ENCODE measurements around the gene LSP1. TPM values are rescaled to one million over a fixed set of nuclear protein-coding genes. Genes with fewer than 3 reads are reported as not detected.

LSP1 gene
- total RNA-seq, 1 donor: 79.4 TPM

DNA sequence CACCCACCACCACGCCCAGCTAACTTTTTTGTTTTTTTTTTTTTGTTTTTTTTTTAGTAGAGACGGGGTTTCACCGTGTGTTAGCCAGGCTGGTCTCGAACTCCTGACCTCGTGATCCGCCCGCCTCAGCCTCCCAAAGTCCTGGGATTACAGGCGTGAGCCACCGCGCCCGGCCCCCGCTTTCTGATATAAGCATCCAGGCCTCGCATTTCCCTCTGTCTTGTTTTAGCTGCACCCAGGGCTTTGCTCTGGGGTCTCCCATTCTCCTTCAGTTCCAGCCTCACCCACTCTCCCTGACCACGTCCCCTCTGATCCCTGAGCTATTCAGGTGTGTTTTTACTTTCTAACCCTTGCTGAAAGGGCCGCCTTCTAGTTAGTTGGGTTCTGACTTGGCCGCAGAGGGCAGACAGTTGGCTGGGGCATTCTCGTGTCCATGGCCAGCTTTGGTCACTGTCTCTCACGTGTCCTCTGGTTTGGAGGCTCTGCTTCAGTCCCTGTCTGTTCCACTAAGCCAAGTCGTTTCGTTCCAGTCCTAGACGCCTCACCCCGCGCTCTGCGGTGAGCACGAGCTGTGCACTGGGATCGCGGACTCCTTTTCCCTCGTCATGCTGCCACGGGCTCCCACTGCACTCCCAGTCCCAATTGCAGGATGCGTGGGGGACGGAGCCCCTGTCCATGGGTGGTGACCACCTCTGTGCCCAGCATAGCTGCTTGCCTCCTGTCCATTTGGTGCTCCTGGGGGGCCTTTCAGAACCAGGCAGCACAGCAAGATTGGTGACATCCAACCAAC lies 60.6 kb downstream of the LSP1 start:
- no peak for DNase-seq (ENCODE audit: low read depth in 2 of 3, low spot score in 2 of 3)

DNA sequence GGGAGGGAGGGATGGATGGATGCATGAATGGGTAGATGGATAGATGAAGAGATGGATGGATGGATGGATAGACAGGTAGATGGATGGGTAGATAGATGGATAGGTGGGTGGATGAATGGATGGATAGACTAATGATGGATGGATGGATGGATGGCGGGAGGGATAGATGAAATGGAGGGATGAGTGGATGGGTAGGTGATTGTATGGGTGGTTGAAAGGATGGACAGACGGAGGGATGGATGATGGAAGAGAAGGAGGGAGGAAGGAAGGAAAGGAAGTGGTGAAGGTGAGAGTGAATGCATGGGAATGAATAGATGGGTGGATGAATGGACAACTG lies 62.9 kb downstream of the LSP1 start:
- no peak for DNase-seq (ENCODE audit: low read depth in 2 of 3, low spot score in 2 of 3)

DNA sequence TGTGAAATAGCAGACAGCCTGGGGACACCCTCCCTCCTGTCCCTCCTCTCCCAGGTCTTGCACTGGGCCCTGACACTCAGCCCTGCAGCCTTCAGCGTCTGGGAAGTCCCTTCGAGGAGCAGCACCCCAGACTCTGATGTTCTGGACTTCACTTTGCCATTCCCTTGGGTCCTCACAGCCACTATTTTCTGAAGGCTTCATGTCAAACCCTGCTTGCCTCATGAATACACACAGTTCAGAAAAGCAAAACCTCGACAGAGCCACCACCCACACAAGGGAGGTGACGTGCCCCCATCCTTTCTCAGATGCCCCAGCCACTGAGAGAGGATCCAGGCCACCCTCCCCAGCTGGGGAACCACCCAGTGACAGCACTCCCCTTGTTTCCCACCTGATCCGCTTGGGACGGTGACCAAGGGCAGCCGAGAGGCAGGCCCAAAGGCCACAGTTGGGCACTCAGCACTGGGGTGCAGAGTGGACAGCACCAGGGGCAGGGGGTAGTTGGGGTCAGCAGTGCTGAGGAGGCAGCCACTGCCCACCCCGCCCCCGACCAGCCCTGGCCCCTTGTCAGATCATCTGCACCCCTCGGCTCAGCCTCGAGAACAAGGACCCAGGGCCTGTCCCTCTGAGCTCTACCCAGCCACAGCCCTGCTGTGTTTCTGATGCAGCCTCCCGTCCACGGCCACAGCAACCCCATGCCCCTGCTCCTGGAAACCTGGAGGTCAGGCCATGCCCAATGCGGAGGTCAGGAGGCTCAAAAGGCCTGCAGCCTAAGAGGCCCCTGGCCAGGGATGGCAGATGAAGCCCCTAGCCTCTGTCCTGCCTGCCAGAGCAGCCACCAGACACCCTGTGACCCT lies 63.5 kb downstream of the LSP1 start:
- no peak for DNase-seq (ENCODE audit: low read depth in 2 of 3, low spot score in 2 of 3)

DNA sequence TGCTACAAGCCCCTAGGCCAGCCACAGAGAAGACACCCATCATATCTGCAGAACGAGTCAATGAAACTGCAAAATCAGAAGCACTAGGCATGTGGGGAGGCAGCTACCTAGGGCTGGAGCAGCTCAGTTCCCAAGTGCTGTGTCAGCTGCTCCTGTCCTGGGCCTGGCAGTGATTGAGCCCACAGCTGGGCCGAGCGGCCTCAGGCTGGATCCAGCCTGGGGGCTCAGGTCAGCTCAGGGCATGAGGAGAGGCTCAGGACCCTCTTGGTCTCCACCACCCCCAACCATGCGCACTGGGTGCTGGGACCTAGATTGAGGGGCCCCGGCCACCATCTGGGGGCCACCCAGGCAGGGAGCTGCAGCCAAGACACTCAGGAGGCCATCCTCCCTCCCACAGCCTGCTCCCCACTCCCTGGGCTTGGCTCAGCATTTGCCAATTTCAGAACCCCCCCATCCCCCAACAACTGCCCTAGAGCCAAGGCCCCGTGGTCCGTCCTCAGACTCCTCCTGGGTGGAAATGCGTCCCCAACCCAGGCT lies 64.2 kb downstream of the LSP1 start:
- DNase-seq (ENCODE audit: low read depth in 2 of 3, low spot score in 2 of 3): no peak

DNA sequence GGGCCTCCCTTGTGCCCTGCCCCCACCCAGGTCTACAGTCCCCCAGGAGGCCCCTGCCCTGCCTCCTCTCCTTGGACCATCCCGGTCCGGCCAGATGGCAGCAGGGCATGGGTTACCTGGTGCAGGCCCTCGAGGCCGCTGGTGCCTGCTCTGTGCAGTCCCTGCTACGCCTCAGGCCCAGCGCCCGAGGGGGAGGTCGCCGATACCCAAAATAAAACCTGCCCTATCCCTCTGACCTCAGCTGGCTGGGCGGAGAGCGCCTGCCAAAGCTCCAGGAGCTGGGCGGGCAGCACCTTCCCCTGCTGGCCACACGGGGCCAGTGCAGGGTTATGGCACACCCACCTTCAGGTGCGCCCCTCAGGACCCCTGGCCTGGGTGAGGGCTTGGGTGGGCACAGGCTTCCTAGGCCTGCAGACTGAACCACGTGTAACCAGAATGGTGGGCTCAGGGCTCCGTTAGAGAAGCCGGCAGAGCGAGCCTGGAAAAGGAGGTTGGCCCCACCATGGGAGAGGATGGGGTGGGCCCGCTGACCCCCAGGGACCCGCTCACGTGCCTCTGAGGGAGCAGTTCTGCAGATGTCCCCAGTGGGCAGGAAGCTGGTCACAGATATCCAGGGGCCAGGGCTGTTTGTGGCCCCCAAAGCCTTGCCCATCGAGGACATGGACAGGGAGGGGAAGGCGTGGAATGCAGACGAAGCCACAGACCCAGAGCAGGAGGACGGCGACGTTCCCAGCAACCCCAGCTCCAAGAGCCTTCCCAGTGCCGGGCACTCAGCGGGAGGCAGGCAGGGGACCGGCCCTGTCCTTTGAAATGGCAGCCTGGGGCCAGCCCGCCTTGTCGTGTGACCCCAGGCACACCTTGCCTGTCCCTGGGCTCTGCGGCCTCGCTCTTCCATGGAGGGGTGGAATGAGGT lies 64.9 kb downstream of the LSP1 start:
- no peak for DNase-seq (ENCODE audit: low read depth in 2 of 3, low spot score in 2 of 3)

DNA sequence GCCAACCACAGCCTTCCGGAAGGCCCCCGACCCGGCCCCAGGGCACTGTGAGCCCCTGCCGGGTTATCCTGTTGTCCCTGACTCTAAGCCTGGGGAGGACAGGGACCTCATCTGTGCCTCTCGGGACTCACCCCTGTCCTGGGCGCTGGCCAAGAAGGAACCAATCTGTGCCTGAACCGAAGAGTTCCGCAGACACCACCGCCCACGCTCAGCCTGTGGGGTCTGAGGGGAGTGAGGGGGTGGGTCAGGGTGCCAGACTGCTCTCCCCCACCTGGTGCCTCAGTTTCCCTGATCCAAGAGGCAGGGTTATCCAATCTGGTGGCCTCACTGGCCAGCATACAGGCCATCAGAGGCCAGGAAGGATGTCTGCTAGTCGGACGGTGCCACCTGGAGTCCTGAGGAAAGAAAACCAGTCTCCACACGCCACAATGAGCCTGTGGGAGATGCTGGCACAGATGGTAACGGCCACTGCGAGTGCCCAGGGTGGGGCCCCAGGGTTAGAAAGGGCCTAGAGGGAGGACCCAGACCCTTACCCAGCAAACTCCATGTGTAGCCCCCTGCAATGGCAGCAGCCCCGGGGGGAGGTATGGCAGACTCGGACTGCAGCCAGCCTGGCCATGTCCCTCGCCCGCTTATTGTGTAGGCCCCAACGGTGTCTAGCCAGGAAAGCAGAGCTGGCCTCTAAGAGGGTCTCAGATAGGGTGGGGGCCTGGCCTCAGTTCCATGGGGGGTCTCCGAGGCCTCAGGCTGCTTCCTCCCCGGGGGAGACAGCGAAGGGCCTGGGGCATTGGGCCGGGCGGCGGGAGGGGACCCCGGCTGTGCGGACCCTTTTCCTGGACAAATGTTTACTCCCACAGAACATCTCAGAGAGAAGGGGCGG lies 65.8 kb downstream of the LSP1 start:
- DNase-seq (ENCODE audit: low read depth in 2 of 3, low spot score in 2 of 3): no peak

DNA sequence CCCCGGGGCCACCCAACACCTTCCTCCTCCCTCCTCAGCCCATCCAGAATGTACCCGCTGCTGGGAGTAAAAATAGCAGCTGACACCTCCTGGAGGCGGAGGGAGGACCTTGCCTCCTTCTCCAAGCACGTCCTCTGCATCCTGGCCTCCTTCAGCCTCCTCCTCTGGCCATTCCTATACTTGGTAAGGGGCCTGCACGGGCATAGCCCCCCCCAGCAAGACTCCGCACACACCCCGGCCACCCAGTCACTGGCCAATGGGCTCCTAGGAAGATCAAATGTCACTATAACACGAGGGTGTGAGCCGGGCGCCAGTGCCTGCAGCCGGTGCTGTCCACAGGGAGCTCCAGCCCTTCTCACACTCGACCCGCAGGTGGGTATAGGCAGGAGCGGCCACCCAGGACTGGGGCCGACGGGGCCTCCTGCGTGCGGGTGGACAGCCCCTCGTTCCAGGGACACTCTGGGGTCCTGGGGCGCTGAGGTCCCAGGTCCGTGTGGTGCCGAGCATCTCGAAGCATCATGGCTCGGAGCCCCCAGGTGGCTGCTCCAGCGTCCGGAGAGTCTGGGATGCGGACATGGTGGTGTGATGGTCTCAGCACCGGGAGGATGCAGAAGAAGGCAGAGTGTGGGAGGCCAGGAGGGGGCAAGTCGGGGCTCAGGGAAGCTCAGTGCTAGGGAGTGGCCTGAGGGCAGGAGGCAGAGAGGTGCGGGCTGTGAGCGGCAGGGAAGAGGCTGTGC lies 66.7 kb downstream of the LSP1 start, which contains the start of gene TNNT3:
TNNT3 (plus strand) TSS at position 313 of the 737 bp plus-strand sequence. CDS start 3,172 bp downstream, outside the sequence.
- no peak for DNase-seq (ENCODE audit: low read depth in 2 of 3, low spot score in 2 of 3)

DNA sequence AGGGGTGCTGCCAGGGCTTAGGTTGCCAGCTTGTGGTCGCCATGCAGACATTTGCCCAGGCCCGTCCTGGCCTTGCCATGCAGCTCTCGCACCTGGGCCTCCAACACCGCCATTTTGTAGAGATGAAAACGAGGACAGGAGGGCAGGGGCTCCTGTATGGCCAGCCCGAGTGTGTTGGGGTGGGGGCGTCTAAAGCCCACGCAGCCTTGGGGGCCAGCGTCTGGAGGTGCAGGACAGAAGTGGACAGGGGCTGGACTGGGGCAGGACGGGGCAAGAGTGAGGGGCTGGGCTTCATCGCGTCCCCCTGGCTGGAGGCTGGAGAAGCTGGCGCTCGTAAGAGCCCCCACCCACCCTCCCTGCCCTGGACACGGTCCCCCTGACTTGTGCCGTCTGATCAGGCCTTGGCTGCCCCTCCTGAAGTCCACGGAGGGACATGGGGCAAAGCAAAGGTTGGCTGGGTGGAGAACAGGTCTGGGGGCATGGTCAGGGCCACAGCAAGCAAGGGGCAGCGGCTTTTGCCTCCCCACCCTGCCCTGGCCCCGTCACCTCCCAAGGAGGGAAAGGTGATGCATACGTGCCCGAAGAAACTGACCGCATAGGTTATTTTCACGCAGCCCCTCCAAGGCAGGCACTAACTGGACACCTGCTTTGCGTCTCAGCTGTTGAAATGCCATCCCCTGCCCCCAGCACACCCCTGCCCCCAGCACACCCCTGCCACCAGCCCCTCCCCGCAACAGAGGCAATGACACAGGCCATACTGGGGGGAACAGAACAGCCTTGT lies 67.4 kb downstream of the LSP1 start:
- no peak for DNase-seq (ENCODE audit: low read depth in 2 of 3, low spot score in 2 of 3)

DNA sequence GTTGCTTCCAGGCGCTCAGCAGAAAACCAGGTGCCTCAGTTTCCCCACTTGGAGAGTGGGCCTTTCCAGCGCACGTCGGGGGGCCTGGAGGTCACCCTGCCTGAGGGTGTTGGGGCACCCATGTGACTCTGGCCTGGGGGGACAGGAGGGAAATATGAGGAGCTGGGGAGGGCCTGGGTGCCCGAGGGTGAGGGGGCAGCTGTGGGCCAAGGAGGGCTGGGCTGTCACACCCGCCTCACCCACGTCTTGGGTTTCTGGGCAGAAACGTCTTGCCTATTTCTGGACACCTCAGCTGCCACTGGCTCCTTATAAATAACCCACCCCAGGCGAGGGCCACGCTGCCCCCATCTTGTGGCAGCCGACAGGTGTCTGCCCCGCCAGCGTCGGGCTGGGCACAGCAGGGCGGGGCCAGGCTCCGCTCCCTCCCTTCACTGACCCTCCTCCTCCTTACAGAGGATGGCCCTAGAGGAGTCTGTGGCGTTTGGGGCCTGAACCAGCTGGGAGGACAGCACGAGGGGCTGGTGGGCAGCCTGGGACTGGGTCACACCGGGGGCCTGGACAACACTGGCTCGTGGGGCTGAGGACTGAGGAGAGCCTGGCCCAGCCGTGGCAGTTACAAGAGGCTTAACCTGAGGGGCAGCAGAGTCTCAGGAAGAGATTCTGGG lies 68.2 kb downstream of the LSP1 start:
- DNase-seq (ENCODE audit: low read depth in 2 of 3, low spot score in 2 of 3): no peak

DNA sequence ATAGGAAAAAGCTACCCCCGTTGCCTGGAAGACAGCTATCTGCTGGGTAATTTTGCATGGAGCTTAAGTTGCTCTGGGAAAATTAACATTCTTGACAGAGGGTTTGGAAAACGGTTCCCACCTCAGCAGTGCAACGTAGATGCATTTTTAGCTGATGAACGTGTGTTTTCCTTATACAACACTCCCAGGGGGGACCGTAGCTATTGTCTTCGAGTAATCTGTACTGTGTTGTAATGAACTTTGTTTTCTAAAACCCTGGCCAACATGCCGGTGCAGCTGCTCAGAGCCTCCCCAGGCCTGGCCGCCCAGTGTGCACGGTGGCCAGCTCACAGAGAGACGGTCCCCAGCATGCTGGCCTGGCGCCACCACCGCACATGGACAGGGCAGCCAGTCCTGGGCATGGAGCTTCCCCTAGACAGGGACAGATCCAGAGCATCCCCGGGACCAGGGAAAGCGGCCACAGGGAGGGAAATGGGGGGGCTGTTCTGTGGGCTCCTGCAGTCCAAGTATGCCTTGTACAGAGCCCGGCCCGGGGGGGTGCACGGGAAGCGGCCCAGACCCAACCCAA lies 68.8 kb downstream of the LSP1 start:
- no peak for DNase-seq (ENCODE audit: low read depth in 2 of 3, low spot score in 2 of 3)

DNA sequence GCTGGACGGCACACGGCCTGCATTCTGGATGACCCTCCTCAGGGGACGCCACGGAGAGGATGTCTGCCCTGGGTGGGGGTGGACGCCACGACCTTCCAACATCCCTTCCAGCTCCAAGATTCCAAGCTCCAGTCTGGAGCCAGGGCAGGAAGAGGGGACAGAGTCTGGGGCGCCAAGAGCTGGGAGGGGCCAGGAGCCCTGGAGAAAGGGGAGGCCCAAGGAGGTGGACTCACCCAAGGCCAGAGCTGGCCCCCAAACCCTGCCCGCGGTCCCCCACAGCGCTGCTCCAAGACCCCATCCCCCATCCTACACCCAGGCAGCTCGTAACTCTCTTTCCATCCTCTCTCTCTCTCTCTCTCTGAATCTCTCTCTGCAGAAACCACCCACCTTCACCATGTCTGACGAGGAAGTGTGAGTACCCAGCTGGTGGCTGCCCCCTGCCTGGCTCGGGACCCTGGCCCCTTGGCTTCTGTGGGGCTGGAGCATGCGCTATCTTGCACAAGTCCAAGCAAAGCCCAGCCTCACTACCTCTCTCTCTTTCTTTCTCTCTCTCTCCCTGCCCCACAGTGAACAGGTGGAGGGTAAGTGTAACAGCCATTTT lies 69.7 kb downstream of the LSP1 start:
- DNase-seq (ENCODE audit: low read depth in 2 of 3, low spot score in 2 of 3): peak in 1 of 3 donors; percentile 32

DNA sequence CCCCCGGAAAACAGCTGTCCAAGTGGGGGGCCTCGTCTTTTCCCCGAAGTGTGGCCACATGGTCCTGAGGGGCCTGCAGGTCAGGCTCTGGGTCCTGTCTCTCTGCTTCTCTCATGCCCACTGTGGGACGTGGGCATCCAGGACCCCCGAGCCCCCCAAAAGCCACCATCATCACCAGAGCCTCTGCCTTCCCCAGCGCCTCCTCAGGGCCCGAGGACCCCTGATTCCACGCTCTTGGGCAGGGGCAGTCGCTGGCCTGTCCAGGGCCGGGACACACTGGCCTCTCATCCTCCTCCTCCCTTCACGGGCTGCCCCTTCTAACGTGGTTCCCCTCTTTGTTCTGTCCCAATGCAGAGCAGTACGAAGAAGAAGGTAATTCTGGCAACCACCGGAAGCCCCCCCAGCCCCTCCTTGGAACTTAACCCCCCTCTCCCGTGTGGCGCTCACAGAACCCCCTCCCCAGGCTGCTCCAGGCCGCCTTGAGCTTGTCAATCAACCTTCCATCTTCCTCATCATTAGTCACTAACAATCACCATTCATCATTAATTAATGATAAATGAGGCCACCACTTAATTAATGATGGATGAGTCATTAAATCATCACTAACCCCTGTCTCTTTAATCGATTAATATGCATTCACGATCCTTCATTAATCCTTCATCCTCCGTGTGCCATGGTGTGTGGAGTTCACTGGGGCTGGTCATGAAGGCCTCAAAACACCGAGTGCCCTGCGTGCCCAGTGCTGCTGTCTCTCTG lies 70.5 kb downstream of the LSP1 start:
- no peak for DNase-seq (ENCODE audit: low read depth in 2 of 3, low spot score in 2 of 3)

DNA sequence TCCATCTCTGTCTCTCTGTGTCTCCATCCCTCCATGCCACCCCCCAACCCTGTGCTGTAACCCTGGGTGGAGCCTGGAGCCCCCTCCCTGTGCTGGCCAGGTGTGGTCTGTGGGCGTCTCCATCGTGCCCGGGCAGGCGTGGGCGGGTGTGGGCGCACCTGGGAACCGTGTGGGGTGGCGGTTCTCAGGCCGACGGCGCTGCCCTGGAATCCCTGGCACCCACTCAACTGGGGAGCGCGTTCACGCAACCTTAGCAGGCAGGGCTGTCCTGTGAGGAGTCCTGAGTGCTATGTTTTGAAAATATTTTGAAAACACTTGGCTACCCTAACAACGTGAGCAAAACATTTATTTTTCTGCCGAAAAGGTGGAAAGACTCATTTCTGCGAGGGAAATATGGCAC lies 71.3 kb downstream of the LSP1 start:
- DNase-seq (ENCODE audit: low read depth in 2 of 3, low spot score in 2 of 3): no peak

DNA sequence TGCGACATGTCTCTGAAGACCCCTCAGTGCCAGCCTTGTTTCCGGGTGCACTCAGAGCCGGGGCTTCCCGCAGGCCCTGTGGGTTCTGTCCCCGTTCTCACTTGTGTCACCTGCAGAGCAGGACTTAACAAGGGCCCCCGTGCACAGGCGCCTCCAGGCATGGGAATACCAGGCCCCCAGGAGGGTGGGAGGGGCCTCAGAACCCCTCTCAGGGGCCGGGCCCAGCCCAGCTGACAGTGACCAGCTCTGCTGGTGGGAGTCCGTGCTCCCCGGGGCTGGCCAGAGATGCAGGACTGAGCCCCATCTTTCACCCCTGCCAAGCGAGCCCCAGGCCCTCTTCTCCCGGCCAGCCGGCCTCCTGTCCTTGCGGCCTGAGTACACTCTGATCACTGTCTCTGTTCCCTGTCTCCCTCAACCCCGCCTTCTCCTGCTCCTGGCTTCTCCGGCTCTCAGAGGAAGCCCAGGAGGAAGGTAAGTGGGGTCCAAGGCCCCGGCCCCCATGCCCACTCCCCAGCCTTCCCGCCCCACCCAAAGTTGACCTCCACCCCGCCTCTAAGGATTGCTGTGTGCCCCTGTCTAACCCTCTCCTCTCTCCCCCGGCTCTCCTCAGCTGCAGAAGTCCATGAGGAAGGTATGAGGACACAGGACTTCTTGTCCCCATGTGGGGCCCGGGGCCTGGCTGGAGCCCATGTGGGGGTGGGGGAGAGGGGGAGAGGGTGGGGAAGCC lies 71.9 kb downstream of the LSP1 start:
- no peak for DNase-seq (ENCODE audit: low read depth in 2 of 3, low spot score in 2 of 3)

DNA sequence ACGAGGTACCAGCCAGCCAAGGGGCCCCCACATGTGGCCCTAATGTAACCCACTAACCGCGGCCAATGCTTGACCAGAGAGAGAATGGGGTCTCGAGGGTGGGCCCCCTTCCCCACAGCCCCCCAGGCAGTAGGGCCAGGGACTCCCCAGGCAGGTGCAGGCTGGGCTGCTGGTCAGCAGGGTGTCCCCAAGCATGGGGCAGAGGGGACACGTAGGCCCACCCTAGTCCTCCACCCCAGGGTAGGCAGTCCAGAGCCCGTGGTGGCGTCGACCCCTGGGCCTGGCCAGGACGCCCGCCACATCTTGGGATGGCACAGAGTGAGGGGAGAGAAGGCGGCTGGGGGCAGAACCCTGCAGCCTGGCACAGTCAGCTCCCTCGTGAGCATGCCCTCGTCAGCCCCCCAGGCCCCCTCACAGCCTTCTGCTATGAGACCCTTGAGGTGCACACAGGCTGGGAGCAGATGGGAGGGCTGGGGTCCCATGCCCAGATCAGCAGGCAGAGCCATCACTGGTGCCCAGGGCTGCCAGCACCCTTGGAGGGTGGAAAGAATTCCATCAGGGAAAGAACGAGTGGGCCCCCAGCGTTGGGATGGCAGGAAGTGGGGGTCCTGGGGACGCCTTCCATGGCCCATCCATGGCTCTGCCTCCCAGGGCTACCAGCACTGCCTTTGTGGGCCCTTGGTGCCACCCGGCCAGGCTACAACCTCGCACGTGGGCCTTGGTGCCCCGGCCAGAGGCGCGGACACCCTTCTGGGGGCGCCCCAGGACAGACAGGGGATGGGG lies 72.7 kb downstream of the LSP1 start:
- DNase-seq (ENCODE audit: low read depth in 2 of 3, low spot score in 2 of 3): no peak
